K562 (cell line): ENCODE measurements around the gene OCA2. TPM values are rescaled to one million over a fixed set of nuclear protein-coding genes. Genes with fewer than 3 reads are reported as not detected.

Experiments
- BCL6 ChIP-seq: fragments of 250-450 bp; sonication (Bioruptor Pico); IDR thresholded peaks from 2 replicates; pipeline ENCODE4 v1.4.0; 2020
- BCOR ChIP-seq: fragments of 450-650 bp; IDR thresholded peaks from 2 replicates; pipeline ENCODE4 v1.6.1; 2016
- FOXK2 ChIP-seq, 2 experiments: fragments of 450-650 bp; IDR thresholded peaks in 1 of 2; conservative IDR thresholded peaks in 1 of 2; 2 replicates each; pipeline ENCODE4 v1.6.1; 2016; ENCODE audit warnings: low read depth in 2 of 2, mild to moderate bottlenecking in 1 of 2
- HDAC1 ChIP-seq, 2 experiments: fragments of 450-650 bp; IDR thresholded peaks; 2 replicates each; pipeline ENCODE4 v1.6.1; 2016 to 2017; ENCODE audit warnings: inconsistent platforms in 1 of 2, mild to moderate bottlenecking in 1 of 2, moderate library complexity in 1 of 2
- KLF13 ChIP-seq: fragments of 450-650 bp; IDR thresholded peaks from 2 replicates; pipeline ENCODE4 v1.6.1; 2016; ENCODE audit warnings: missing genetic modification characterization, low read depth, mild to moderate bottlenecking, missing compliant biosample characterization, moderate library complexity, borderline replicate concordance
- RHOXF2B ChIP-seq: fragments of 250-450 bp; sonication (Bioruptor Pico); conservative IDR thresholded peaks from 2 replicates; pipeline ENCODE4 v1.5.1; 2021
- SAFB2 ChIP-seq: fragments of 200-400 bp; formaldehyde crosslinking; IDR thresholded peaks from 2 replicates; pipeline ENCODE4 v1.6.1; 2018; ENCODE audit warnings: borderline replicate concordance, low read length, low read depth, moderate library complexity; ENCODE audit not compliant: severe bottlenecking
- SMARCA4 ChIP-seq: fragments of 450-650 bp; IDR thresholded peaks from 2 replicates; pipeline ENCODE4 v1.6.1; 2016
- TAF7 ChIP-seq: fragments of 450-650 bp; IDR thresholded peaks from 2 replicates; pipeline ENCODE4 v1.6.1; 2016; ENCODE audit warnings: missing genetic modification characterization, missing compliant biosample characterization
- TSC22D4 ChIP-seq: fragments of 450-650 bp; IDR thresholded peaks from 2 replicates; pipeline ENCODE4 v1.6.1; 2016; ENCODE audit warnings: missing genetic modification characterization, missing biosample characterization, control low read depth
- XRCC4 ChIP-seq: IDR thresholded peaks from one replicate; pipeline ENCODE4 v1.6.1; 2011; ENCODE audit not compliant: insufficient read depth, insufficient read length; ENCODE audit errors: extremely low read depth
- ZNF140 ChIP-seq: fragments of 250-450 bp; sonication (Bioruptor Pico); IDR thresholded peaks from 2 replicates; pipeline ENCODE4 v1.8.0; 2021; ENCODE audit warnings: moderate library complexity, mild to moderate bottlenecking, inconsistent platforms
- polyA plus RNA-seq, 8 experiments: library from polyadenylated mRNA; depleted of rRNA in 4 of 8; stranded (reverse) in 5 of 8; unstranded in 3 of 8; fragments of >200 nt; fragmentation: Nextera tagmentation in 2 of 8; fragmentation: Illumina TruSeq in 1 of 8; extraction: Ambion mirVana in 2 of 8; extraction: Trizol in 1 of 8; gene quantifications; 2 replicates each; pipeline versions ENCODE4 v1.2.1 to v1.2.3, GENCODE V29; 2011 to 2014; ENCODE audit warnings: inconsistent platforms in 1 of 8, missing spikeins in 1 of 8
- total RNA-seq, 7 experiments: library from RNA; depleted of rRNA in 6 of 7; stranded (reverse); fragments of >200 nt in 6 of 7; fragmentation: Illumina TruSeq in 2 of 7; extraction: Trizol in 2 of 7; gene quantifications; 2 replicates each; pipeline versions ENCODE4 v1.2.1 to v1.2.3, GENCODE V29; 2011 to 2021; ENCODE audit warnings: low replicate concordance in 1 of 7
- TF ChIP-seq, protein P1 (sequence below): fragments of 450-650 bp; IDR thresholded peaks from 2 replicates; pipeline ENCODE4 v1.6.1; 2017; ENCODE audit warnings: antibody characterized with exemption
- TF ChIP-seq, protein P2 (sequence below): fragments of 150-350 bp; IDR thresholded peaks from 2 replicates; pipeline ENCODE4 v1.6.1; 2014; ENCODE audit warnings: low read depth, mild to moderate bottlenecking, low read length, borderline replicate concordance
- TF ChIP-seq, protein P3 (sequence below): sonication (generic); formaldehyde crosslinking; IDR thresholded peaks from 2 replicates; pipeline ENCODE4 v1.8.1; 2023; ENCODE audit warnings: missing genetic modification reagents, mild to moderate bottlenecking, borderline replicate concordance
- TF ChIP-seq, protein P4 (sequence below): fragments of 450-650 bp; formaldehyde crosslinking; IDR thresholded peaks from 2 replicates; pipeline ENCODE4 v1.4.0; 2022; ENCODE audit warnings: missing genetic modification characterization

OCA2 gene
- total and polyA plus RNA-seq, 9 of the 15 experiments (the other 6 are each of a cell fraction or from before 2014, with no cell fraction given) = 0.07 to 0.59 (median 0.17) TPM; not detected in 1

DNA sequence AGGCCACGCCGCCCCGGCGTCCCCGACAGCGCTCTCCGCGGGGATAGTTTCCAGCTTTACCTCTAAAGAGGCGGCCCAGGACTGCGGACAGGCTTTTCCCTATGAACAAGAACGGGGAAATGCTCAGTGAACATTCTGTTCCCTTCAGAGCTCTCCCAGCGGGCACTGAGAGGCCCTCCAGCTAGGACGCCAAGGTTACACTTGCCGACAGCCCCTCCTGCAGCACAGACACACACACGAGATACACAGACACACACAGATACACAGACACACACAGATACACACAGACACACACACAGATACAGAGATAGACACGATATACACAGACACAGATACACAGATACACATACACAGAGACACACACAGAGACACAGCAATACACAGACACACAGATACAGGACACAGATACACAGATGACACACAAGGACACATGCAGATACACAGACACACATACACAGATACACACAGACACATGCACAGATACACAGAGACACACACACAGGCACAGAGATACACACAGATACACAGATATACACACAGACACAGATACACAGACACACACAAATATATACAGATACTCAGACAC, 533 bp upstream of the OCA2 start (continued):
- TF ChIP-seq, protein P1, sequence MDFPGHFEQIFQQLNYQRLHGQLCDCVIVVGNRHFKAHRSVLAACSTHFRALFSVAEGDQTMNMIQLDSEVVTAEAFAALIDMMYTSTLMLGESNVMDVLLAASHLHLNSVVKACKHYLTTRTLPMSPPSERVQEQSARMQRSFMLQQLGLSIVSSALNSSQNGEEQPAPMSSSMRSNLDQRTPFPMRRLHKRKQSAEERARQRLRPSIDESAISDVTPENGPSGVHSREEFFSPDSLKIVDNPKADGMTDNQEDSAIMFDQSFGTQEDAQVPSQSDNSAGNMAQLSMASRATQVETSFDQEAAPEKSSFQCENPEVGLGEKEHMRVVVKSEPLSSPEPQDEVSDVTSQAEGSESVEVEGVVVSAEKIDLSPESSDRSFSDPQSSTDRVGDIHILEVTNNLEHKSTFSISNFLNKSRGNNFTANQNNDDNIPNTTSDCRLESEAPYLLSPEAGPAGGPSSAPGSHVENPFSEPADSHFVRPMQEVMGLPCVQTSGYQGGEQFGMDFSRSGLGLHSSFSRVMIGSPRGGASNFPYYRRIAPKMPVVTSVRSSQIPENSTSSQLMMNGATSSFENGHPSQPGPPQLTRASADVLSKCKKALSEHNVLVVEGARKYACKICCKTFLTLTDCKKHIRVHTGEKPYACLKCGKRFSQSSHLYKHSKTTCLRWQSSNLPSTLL = 0 out of 2 replicates have a peak, but pooled peaks have one; percentile 20
- TF ChIP-seq, protein P2, sequence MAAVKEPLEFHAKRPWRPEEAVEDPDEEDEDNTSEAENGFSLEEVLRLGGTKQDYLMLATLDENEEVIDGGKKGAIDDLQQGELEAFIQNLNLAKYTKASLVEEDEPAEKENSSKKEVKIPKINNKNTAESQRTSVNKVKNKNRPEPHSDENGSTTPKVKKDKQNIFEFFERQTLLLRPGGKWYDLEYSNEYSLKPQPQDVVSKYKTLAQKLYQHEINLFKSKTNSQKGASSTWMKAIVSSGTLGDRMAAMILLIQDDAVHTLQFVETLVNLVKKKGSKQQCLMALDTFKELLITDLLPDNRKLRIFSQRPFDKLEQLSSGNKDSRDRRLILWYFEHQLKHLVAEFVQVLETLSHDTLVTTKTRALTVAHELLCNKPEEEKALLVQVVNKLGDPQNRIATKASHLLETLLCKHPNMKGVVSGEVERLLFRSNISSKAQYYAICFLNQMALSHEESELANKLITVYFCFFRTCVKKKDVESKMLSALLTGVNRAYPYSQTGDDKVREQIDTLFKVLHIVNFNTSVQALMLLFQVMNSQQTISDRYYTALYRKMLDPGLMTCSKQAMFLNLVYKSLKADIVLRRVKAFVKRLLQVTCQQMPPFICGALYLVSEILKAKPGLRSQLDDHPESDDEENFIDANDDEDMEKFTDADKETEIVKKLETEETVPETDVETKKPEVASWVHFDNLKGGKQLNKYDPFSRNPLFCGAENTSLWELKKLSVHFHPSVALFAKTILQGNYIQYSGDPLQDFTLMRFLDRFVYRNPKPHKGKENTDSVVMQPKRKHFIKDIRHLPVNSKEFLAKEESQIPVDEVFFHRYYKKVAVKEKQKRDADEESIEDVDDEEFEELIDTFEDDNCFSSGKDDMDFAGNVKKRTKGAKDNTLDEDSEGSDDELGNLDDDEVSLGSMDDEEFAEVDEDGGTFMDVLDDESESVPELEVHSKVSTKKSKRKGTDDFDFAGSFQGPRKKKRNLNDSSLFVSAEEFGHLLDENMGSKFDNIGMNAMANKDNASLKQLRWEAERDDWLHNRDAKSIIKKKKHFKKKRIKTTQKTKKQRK = no peak
- TF ChIP-seq SMARCA4 (peak; percentile 43; the same call in 1 of the 2 replicates), SAFB2 (no peak), BCOR (peak; percentile 36; the same call in 1 of the 2 replicates), HDAC1 (IDR thresholded peaks at IDR 0.05) (peak in 1 of 2 experiments; percentile 53; a peak in 1 of 4 replicates), TAF7 (no peak), RHOXF2B (CRISPR knock-in tag) (no peak), ZNF140 (no peak), XRCC4 (no peak), FOXK2 (conservative IDR thresholded peaks at IDR 0.05 in 1 of 2, IDR thresholded peaks at IDR 0.05 in 1 of 2; ENCODE audit: low read depth in 2 of 2) (peak in 1 of 2 experiments; percentile 54; a peak in 1 of 4 replicates), KLF13 (no peak), BCL6 (CRISPR knock-in tag) (no peak), TSC22D4 (tag) (0 out of 2 replicates have a peak, but pooled peaks have one; percentile 81)
- TF ChIP-seq, protein P3, sequence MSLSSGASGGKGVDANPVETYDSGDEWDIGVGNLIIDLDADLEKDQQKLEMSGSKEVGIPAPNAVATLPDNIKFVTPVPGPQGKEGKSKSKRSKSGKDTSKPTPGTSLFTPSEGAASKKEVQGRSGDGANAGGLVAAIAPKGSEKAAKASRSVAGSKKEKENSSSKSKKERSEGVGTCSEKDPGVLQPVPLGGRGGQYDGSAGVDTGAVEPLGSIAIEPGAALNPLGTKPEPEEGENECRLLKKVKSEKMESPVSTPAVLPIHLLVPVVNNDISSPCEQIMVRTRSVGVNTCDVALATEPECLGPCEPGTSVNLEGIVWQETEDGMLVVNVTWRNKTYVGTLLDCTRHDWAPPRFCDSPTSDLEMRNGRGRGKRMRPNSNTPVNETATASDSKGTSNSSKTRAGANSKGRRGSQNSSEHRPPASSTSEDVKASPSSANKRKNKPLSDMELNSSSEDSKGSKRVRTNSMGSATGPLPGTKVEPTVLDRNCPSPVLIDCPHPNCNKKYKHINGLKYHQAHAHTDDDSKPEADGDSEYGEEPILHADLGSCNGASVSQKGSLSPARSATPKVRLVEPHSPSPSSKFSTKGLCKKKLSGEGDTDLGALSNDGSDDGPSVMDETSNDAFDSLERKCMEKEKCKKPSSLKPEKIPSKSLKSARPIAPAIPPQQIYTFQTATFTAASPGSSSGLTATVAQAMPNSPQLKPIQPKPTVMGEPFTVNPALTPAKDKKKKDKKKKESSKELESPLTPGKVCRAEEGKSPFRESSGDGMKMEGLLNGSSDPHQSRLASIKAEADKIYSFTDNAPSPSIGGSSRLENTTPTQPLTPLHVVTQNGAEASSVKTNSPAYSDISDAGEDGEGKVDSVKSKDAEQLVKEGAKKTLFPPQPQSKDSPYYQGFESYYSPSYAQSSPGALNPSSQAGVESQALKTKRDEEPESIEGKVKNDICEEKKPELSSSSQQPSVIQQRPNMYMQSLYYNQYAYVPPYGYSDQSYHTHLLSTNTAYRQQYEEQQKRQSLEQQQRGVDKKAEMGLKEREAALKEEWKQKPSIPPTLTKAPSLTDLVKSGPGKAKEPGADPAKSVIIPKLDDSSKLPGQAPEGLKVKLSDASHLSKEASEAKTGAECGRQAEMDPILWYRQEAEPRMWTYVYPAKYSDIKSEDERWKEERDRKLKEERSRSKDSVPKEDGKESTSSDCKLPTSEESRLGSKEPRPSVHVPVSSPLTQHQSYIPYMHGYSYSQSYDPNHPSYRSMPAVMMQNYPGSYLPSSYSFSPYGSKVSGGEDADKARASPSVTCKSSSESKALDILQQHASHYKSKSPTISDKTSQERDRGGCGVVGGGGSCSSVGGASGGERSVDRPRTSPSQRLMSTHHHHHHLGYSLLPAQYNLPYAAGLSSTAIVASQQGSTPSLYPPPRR (CRISPR knock-in tag) = no peak
- TF ChIP-seq, protein P4, sequence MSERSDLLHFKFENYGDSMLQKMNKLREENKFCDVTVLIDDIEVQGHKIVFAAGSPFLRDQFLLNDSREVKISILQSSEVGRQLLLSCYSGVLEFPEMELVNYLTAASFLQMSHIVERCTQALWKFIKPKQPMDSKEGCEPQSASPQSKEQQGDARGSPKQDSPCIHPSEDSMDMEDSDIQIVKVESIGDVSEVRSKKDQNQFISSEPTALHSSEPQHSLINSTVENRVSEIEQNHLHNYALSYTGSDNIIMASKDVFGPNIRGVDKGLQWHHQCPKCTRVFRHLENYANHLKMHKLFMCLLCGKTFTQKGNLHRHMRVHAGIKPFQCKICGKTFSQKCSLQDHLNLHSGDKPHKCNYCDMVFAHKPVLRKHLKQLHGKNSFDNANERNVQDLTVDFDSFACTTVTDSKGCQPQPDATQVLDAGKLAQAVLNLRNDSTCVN (CRISPR knock-in tag) = peak; percentile 64; the same call in 1 of the 2 replicates
